DLD1 (cell line): ENCODE results near the gene EVC.

Experiments
- in situ Hi-C: cut with HindIII; loops from 2 replicates; pipeline ENCODE4 v1.10.0; 2017; ENCODE audit warnings: low sequenced_read_pairs

EVC gene

DNA sequence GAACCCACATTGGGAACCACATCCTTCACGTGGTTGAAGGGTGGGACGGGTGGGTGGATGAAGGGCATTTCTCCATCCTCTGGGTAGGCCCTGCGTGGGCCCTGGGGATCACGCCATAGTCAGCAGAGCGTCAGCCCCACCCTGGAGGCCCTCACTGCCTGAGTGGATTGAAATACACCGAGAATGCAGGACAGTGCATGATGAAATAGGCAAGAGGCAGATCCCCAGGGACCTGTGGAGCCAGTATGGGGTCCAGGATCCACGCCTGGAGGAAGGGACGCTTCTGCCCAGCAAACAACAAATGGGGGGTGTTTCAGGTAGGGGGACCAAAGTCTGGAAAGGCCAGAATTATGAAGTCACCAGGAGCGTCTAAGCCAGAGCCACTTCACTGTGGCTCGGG lies 19.4 kb downstream of the EVC start:
- in situ Hi-C loops: no loop called here

DNA sequence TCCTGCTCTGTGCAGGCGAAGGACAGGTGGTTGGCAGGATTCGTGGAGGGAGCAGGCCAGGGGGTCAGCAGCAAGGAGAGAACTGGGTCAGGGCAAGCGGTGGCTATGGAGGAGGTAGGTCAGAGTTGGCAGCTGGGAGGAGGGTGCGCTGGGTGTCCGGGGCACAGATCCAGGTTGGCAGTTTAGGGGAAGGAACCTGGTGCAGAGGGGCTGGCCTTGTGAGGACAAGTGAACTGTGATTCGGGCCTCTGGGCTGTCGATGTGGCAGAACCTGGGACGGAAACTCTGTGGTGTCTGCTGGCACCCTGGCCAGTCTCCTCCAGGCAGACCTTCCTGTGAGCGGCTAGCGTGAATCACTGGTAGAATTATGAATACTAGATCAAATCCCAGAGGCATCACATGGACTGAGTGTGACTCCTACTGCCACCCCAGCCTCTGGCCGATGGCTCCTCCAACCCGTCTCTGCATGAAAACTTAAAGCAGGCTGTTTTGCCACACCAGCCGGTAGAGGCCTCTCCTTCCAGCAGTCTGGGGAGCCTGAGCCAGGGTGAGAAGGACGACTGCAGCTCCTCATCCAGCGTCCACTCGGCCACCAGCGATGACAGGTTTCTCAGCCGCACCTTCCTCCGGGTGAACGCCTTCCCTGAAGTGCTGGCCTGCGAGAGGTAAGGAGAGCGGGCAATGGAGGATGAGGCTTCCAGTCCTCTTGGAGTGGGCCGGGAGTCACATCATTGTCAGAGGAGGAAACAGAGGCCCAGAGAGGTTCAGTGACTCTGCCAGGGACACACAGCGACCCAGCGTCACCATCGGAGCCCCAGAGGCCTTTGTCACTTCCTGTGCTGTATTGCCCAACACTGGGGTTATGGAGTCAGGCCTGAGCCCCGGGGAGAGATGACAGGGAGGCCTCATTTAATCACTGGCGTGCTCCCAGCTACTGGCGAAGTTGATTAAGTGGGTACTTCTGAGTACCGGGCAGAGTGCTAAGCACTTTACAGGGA lies 20.3 kb downstream of the EVC start:
- in situ Hi-C loops: no loop called here

DNA sequence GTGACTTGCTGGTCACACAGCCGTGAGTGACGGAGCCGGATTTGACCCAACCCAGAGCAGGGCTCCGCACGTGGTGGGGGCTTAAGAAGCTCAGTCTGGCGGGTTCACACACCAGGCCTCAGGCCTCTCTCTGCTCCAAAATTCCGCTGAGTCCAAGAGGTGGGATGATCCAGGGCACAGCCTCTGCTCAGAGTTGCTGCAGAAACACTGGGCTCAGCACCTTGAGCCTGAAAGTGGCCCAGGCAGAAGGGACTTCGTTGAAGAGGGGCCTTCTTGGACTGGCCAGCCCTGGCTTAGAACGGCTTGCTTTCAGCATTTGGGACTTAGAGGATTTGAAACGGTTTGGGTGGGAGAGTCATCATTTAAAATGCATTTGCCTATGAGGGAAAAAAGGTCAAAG lies 21.2 kb downstream of the EVC start:
- in situ Hi-C loops: no loop called here

DNA sequence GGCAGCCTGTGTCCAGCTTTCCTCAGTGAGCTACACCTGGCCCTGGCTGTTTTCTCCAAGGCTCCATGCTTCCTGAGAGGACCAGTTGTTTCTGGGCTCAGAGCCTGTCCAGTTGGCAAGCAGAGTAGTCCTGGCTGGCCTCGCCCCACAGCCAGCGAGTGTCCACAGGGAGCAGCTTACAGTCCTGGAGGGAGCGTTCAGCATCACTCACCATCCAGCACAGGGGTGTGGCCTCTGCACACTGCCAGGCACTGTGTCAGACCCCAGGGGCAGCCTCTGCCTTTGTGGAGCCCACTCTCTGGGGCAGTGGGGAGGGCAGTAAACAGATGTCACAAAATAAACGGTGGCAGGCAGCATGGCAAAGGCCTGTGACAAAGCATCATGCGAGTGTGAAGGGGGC lies 23.9 kb downstream of the EVC start:
- in situ Hi-C loops: no loop called here

DNA sequence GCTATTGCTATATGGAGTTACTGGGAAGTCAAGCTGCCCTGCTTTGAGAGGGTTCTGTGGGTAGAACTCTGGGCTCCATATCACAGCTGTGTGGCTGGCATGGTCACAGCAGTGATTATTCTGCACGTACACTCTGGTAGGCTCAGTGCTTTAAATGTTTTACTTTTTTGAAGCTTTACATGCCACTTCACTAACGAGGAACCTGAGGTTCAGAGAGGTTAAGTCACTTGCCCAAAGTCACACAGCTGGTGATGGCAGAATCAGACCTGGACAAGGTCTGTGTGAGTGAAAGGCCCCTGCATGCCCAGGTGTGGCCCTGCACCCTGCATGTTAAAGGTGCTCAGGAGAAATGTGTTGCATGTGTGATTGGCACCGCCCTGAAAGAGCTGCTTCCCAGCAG lies 24.5 kb downstream of the EVC start:
- in situ Hi-C loops: no loop called here

DNA sequence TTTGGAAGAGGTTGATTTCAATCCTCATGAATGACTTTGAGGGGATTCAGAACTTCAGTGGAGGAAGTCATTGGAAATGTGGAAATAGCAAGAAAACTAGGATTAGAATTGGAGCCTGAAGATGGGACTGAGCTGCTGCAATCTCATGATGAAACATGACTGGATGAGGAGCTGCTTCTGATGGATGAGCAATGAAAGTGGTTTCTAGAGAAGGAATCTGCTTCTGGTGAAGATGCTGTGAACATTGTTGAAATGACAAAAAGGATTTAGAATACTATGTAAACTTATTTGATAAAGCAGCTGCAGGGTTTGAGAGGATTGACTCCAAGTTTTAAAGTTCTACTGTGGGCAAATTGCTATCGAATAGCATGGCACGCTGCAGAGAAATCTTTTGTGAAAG lies 27.1 kb downstream of the EVC start:
- in situ Hi-C loops: no loop called here

DNA sequence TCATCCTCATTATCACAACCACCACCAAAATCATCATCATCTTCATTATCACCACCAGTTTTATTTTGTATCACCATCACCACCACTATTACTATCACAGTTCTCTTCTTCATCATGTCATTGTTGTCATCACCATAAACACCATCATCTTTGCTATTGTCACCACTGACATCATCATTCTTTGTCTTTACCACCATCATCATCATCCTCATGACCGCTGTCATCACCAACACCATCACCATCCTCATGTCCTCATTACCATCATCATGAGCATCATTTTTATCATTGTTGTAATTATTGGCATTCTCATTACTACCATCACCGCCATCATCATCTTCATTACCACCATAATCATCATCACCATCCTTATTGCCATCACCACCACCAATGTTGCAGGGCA lies 31.4 kb downstream of the EVC start:
- in situ Hi-C loops: no loop called here

DNA sequence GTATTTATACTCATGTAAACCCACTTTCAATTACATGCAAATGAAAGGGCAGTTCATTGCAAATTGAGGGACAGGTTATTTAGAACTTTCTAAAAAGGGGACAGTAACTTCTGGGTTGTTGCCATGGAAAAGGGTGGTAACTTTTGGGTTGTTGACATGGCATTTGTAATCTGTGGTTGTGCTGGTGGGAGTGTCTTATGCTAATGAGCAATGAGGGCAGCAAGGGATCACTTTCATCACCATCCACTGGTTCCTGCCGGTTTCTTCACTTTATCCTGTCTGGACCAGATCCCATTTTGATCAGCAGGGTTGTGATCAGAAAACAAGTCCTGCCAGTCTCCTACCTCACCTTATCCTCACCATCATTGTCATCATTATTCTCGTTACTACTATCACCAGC lies 32.0 kb downstream of the EVC start:
- in situ Hi-C loops: no loop called here

DNA sequence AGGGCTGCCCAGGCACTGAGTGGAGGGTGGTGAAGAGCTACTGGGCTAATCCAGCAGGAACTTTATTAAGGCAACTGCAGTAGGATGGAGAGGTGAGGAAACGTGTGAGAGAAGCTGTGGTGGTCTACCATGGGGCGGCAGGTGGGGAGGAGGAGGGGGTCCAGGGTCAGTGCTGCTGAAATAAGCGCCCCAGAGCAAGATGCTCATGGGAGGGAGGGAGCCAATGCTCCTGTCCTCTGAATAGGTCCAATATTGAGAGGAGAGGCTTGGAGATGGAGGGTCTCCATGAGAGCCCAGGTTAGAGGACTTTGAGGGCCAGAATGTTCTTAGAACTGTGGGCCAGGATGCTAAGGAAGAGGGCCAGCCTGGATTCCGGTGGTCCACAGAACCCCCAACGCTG lies 35.2 kb downstream of the EVC start:
- in situ Hi-C loops: no loop called here

DNA sequence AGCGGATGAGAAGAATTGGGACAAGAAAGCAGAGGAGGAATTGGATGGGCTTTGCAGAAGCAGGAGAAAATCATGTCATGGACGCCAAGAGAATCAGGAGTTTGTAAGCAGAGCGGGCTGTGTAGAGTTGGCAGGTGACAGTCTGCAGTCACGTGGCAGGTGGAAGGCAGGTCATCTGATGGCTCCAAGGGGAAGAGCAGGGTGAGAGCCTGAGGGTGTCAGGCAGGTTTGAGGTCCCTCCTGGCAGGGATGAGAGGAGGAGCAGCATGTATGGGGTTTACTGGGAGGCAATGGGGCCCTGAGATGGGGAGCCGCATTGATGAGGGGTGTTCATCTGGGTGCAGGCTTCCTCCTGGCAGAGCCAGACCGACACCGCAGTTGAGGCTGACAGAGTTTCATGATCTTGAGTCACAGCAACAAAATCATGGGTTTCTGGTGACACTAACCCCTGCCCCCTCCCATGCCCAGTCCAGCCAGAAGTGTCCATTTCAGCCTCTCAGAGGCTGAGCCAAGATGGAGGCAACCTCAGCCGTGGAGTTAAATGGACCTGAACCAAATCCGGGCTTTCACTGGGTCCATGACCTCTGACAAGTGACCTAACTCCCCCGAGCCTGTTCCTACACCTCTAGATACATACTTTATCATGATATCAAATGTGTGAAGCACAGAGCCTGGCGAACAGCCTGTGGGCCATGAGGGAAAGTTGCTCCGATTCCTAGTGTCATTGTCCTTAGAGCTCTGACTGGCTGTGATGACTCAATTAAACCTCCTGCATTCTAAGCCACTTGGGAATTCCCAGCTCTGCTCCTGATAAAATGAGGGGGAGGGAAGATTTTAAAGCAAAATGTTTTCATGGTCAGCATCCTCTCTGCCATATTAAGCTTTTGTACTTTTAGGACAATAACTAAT lies 36.1 kb downstream of the EVC start:
- in situ Hi-C loops: no loop called here

DNA sequence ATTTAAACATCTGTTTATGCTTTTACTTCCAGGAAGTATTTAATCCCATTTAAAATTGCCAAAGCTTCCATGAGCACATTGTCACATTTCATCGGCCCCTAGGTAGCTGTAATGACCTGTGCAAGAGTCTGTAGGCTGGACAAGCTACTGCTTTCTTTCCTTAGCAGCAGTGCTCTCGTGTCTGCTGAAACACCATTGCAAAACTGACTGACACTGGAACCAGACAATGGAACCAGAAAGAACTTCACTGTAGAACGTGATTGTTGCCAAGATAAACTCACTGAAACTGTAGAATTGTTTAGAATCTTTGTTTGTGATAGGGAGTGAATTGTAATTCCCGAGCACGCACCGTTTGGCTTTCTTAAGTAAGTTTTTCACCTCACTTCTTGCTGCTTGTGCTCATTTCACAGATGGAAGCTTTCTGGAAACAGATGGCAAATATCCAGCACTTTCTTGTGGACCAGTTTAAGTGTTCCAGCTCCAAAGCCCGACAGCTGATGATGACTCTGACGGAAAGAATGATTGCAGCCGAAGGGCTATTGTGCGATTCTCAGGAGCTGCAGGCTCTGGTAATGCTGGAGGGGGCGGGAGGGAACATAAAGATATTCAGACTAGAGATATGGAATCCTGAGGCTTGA lies 36.9 kb downstream of the EVC start:
- in situ Hi-C loops: no loop called here

DNA sequence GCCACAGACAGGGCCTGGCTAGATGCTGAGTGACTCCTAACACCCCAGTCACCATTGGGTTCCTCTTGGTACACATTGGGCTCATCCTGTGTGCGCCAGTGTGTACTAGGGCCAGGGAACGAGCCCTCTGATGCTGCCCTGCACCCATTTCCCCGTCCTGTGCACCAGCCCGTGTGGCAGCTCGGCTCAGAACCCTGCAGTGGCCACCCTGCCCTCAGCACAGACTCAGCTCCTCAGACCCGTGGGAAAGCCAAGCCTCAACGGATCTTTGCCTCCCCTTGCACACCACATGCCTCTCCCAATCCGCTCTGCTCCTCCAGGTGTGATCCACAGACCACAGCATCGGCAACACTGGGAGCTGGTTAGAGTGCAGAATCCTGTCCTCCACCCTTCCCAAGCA lies 38.6 kb downstream of the EVC start:
- in situ Hi-C loops: no loop called here

DNA sequence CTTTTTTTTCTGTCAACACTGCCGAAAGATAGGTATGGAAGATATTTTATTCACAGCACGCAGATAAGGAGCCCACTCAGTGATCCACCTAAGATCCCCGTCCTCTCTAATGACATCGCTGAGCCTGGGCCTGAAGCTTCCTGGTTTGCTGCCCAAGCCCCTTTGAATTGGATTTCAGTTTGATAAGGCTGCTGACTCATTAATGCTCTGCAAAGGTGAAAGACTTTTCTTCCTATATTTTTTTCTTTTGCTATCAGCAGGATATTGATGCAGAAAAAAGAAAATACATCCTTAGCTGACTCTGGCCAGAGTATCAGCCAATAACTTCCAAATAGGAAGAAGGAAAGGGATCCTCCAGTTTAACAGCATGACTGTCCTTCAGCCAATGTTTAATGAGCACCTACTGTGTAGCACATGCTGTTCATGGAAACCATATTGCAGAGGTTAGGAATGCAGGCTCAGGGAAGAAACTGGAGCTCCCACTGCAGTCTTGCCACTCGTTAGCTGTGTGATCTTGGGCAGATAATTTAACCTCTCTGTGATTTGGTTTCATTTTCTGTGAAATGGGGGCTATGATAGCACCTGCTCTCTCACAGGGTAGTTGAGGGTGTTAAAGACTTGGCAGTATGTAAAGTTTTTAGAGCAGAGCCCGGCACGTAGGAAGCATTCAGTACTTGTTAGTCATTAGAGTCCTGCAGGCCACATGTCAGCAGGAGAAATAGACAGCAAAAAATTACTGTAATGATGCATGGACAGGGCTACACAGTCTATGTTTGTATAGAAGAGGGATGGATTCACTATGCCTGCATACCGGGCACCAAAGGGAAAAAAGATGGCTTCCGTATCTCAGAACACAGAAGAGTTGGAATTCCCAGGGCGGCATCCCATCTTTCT lies 39.3 kb downstream of the EVC start:
- in situ Hi-C loops: no loop called here

DNA sequence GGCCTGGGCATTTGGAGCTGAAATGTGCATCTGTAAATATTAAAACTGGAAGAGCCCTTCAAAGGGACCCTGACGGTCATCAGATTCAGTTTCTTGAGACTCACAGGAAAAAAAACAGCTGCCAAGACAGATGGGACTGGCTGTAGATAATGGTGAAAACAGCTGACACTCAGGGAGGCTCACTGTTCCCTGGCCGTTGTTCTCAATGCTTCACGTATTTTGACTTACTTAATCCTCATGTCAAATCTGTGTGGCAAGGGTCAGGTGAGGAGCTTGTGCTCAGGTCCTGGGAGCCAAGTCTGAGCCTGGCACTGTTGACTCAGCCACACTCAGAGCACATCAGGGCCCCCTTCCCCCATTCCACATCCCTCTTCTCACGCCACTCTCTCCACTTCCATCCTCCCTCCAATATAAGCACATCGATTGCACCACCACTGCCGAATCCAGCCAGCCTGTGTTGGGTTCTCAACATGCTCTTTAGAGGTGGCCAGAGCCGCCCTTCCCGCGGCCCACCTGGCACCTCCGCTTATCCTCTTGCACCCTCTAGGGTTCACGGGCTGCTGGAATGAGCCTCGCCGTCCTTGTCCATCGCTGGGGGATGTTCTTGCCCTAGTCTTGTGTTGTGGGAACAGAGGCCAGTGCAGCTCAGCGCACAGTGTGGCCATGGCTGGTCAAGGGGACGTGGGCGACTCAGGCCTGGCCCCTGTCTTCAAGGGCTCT lies 40.1 kb downstream of the EVC start:
- in situ Hi-C loops: no loop called here

DNA sequence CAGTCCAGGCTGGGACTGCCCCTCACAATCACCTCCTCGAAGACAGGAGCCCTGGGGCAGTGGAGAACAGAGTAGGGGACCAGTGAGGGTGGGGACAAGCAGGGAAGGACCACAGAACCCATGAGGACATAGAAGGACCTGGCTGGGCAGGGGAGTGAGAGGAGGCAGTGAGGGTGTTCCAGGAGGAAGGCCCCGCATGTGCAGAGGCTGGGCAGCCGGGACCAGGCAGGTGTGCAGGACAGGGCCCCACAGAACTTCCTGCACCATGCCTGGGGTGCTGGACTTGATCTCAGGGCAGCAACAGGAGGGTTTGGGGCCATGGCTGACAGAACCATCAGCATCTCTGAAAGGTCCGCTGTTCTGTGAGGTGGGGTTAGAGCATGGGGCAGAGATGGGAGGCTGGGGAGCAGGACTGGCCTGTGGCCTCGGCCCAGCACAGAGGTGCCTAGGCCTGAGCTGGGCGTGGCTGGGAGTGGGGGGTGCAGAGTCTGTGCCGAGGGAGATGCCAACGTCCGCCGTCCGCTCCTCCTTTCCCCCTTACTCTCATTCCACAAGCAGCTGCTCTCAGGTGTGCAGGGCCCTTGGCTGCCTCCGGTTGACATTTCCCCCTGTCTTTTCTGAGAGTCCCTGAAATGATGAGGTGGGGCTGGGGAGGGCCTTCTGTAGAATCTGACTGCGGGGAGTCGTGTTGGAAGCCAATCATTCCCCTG lies 40.8 kb downstream of the EVC start:
- in situ Hi-C loops: no loop called here

DNA sequence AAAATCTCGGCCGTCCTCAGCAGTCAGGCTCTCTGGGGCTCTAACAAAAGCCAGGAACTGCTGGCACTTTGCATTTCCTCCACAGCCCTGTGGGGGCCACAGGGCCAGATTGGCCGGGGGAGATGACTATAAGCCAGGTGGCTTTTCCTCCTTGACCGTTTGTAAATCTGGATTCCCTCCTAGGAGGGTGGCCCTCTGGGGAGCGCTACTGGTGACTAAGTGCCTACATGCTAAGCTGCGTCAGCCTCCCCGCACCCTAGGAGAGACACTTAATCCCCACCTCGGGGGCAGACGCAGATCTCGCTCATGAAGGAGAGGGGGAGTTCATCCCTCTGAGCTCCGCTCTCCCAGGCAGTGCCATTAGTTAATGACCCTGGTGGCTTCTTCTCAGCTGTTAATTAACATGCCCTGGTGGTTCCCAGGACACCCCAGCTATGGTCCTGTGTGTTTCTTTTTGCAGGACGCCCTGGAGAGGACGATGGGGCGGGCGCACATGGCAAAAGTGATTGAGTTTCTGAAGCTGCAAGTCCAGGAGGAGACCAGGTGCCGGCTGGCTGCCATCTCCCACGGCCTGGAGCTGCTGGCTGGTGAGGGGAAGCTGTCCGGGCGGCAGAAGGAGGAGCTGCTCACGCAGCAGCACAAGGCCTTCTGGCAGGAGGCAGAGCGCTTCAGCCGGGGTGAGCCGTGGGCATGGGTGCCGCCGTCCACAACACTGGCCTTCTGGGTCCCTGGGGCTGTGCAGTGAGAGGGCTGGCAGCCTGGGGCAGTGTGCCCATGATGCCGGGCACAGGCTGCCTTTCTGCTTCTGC lies 41.6 kb downstream of the EVC start:
- in situ Hi-C loops: no loop called here

DNA sequence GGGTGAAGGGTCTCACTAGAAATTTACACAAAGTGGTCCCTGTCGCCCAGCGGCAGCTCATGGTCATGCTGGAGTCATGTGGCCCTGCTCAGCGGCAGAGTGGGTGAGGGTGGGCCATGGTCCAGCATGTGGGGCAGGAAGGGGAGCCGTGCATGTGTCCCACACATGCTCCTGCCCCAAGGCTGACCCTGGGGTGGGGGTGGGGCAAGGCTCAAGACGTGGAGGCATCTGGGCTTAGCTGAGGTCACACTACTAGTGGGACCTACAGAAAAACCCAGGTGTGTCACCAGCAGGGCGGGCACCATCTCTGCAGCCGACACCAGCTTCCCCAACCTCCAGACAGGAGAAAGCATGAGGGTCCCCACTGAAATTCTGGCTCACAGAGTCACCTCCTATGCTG lies 42.4 kb downstream of the EVC start:
- in situ Hi-C loops: no loop called here
